ENCODE data around the gene ARMC6. TPM values are rescaled to one million over a fixed set of nuclear protein-coding genes. Genes with fewer than 3 reads are reported as not detected.

The ARMC6 gene
- total and polyA plus RNA-seq, 12 donors, result 13.4 to 27.9 (median 16.0) TPM

DNA sequence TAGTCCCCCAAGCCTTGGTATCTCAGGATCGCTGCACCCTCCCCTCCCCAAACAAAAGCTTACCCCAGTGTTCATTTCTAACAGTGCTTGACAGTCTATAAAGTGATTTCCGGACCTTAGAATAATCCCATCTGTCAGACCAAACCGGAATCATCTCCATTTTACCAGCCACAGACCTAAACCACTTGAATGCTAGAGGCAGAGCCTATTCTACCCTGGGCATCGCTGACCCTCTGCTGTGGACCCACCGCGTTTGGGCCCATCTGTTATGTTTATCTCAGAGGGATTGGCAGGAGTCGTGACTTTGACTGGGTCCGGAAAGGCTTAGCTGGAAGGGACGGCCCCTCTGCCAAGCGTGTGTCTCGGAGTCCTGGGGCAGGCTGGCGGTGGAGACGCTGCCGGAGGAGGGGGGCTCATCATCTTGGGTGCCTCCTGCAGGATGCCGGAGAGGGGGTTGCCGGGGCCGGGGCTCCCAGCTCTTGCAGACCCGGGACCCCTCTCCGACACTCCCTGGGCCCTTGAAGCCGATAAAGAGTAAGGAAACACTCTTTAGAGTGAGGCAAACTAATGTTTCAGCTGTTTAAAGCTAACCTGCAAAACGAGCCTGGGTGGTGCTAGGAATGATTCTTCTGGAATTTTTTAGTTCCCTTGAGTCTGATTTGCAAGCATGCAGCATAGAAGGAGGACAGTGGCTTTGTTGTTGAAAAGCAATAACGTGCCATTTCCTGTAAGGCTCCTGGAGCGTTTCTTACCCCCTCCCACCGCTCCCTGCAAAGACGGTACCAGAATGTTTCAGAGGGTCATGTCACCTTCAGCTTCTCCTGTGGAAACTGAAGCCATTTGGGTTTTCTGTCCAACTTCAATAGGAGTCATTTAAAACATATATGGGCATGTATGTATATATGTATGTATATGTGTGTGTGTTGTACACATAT lies 31.7 kb downstream of the ARMC6 start:
- no peaks in the 10 kb centered on the region for H3K9me3 ChIP-seq
- no peak for TF ChIP-seq CTCF (IDR thresholded peaks at IDR 0.05)
- H3K27ac ChIP-seq, result peak overlapping the region in 8 of 10 donors; percentile 26 to 89 (median 62)
- 4 to 5% methylated on average over 25 of the region's 25 CpGs for WGBS, 2 donors
- no peak for DNase-seq
- H3K36me3 ChIP-seq, result no peaks in the 10 kb centered on the region
- peaks cover 0 to 72% (median 55%) of the 10 kb centered on the region in 9 donors for H3K4me1 ChIP-seq
- no peak for ATAC-seq
- H3K4me3 ChIP-seq, result peak overlapping the region; percentile 3 to 87 (median 78)
- H3K27me3 ChIP-seq, result no peaks in the 10 kb centered on the region
- intact Hi-C loops (cut with DNase I), result no loop called here

- TF ChIP-seq CTCF (IDR thresholded peaks at IDR 0.05), result no peak
- intact Hi-C loops (cut with DNase I), result no loop called here
- Histone ChIP-seq H3K36me3 (no peaks in the 10 kb centered on the region), H3K27me3 (no peaks in the 10 kb centered on the region), H3K9me3 (no peaks in the 10 kb centered on the region), H3K4me1 (peaks cover 0 to 55% (median 44%) of the 10 kb centered on the region in 9 donors), H3K4me3 (no peak overlapping the region), H3K27ac (peak overlapping the region in 6 of 10 donors; percentile 3 to 28 (median 22))
- no peak for ATAC-seq
- WGBS, 2 donors, result 67 to 77% methylated on average over 11 of the region's 11 CpGs
- DNase-seq, result peak in 1 of 2 donors; percentile 28
These were observed 34.1 kb downstream of the ARMC6 start for GRCh38 chr19:19067276-19068072.

GRCh38 chr19:19068659-19069654 lies 35.6 kb downstream of the ARMC6 start:
- H3K9me3 ChIP-seq, result no peaks in the 10 kb centered on the region
- WGBS, 2 donors, result 69 to 70% methylated on average over 11 of the region's 11 CpGs
- intact Hi-C loops (cut with DNase I), result no loop called here
- H3K27ac ChIP-seq, result peak overlapping the region in 8 of 10 donors; percentile 8 to 63 (median 58)
- peak in 2 of 8 donors; percentile 28 to 42 for ATAC-seq
- no peak for TF ChIP-seq CTCF (IDR thresholded peaks at IDR 0.05)
- no peaks in the 10 kb centered on the region for H3K36me3 ChIP-seq
- H3K4me3 ChIP-seq, result no peak overlapping the region
- peaks cover 0 to 48% (median 37%) of the 10 kb centered on the region in 9 donors for H3K4me1 ChIP-seq
- no peaks in the 10 kb centered on the region for H3K27me3 ChIP-seq
- no peak for DNase-seq
